ENCODE results near the gene ASXL3. TPM values are rescaled to one million over a fixed set of nuclear protein-coding genes. Genes with fewer than 3 reads are reported as not detected.

The ASXL3 gene
- polyA plus RNA-seq, 1 donor (not counting 4 experiments of a cell fraction or from before 2014, with no cell fraction given): not detected

DNA sequence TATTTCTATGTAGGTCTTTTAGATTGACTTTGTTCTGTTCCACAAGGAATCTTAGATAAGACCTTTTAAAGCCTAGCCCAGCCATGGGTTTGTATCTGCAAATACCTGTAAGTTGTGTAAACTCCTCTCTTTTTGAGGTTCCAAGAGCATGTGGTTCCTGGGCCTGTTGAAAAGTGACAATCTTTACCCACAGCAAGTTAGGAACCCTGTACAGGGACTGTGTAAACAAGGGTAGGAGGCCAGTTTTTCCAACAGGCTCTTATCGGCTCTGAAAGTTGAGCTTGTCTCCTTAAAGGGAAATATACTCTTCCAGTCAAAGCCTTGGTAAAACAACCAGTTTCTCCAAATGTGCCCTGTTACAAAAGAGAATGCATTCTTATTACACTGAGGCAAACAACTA lies 15.3 kb upstream of the ASXL3 start:
- Histone ChIP-seq H3K36me3 (ENCODE audit: control insufficient read depth in 2 of 2, extremely low read depth in 1 of 2, insufficient read depth in 2 of 2, low read length in 2 of 2) (no peaks in the 10 kb centered on the region), H4K20me1 (ENCODE audit: control insufficient read depth, extremely low read depth, insufficient read depth, low read length) (no peaks in the 10 kb centered on the region), H3K27me3 (ENCODE audit: control insufficient read depth, extremely low read depth, insufficient read depth, low read length) (no peaks in the 10 kb centered on the region), H3K79me2 (ENCODE audit: control insufficient read depth, insufficient read depth, low read length) (no peaks in the 10 kb centered on the region), H3K9ac (ENCODE audit: control insufficient read depth, extremely low read depth, insufficient read depth, low read length) (no peak overlapping the region), H3K9me1 (ENCODE audit: control insufficient read depth, extremely low read depth, insufficient read depth, low read length) (no peaks in the 10 kb centered on the region), H3K9me3 (ENCODE audit: control insufficient read depth, low read depth, low read length) (no peaks in the 10 kb centered on the region), H2AFZ (ENCODE audit: control insufficient read depth, low read length) (no peak overlapping the region), H3K27ac (ENCODE audit: control insufficient read depth, insufficient read depth, low read length) (no peak overlapping the region), H3K4me3 (ENCODE audit: control insufficient read depth in 2 of 3, extremely low read depth in 1 of 3, insufficient read depth in 2 of 3, low read depth in 1 of 3, low read length in 3 of 3) (no peak overlapping the region), H3K4me2 (ENCODE audit: control insufficient read depth, extremely low read depth, insufficient read depth, low read depth, low read length) (no peak overlapping the region), H3K4me1 (ENCODE audit: control insufficient read depth, extremely low read depth, insufficient read depth, low read length) (peaks cover 3% of the 10 kb centered on the region)
- dilution Hi-C loops (cut with MboI; ENCODE audit: extremely low pct_ligation_motif_present, low sequenced_read_pairs): no loop called here
- DNase-seq (ENCODE audit: low read depth, low spot score): no peak
- TF ChIP-seq, protein P1, sequence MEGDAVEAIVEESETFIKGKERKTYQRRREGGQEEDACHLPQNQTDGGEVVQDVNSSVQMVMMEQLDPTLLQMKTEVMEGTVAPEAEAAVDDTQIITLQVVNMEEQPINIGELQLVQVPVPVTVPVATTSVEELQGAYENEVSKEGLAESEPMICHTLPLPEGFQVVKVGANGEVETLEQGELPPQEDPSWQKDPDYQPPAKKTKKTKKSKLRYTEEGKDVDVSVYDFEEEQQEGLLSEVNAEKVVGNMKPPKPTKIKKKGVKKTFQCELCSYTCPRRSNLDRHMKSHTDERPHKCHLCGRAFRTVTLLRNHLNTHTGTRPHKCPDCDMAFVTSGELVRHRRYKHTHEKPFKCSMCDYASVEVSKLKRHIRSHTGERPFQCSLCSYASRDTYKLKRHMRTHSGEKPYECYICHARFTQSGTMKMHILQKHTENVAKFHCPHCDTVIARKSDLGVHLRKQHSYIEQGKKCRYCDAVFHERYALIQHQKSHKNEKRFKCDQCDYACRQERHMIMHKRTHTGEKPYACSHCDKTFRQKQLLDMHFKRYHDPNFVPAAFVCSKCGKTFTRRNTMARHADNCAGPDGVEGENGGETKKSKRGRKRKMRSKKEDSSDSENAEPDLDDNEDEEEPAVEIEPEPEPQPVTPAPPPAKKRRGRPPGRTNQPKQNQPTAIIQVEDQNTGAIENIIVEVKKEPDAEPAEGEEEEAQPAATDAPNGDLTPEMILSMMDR (optimal IDR thresholded peaks at IDR 0.05 in 1 of 3, IDR thresholded peaks at IDR 0.05 in 1 of 3, conservative IDR thresholded peaks at IDR 0.05 in 1 of 3; ENCODE audit: extremely low read depth in 1 of 3, insufficient read depth in 2 of 3, low read length in 3 of 3): no peak
- TF ChIP-seq EZH2 (IDR thresholded peaks at IDR 0.05; ENCODE audit: low read length): no peak
- FAIRE-seq: no peak

DNA sequence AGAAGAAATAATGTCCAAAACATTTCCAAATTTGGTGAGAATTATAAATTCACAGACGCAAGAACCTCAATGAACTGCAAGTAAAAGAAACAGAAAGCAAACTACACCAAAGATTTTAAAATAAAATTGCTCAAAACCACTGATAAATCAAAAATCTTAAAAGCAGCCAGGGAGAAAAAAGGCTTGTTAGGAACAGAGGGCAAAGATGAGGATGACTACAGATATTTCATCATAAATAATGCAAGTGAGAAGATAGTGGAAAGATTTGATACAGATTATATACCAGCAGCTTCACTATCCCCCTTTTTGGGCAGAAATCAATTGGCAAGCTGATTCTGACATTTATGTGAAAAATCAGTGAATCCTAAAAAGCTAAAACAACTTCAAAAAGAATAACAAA lies 10.3 kb upstream of the ASXL3 start:
- no peaks in the 10 kb centered on the region for H3K4me1 ChIP-seq (ENCODE audit: control insufficient read depth, extremely low read depth, insufficient read depth, low read length)
- TF ChIP-seq EZH2 (IDR thresholded peaks at IDR 0.05; ENCODE audit: low read length): no peak
- TF ChIP-seq, protein P1 (optimal IDR thresholded peaks at IDR 0.05 in 1 of 3, IDR thresholded peaks at IDR 0.05 in 1 of 3, conservative IDR thresholded peaks at IDR 0.05 in 1 of 3; ENCODE audit: extremely low read depth in 1 of 3, insufficient read depth in 2 of 3, low read length in 3 of 3): no peak
- FAIRE-seq: no peak

More for the DNA sequence above, 10.3 kb upstream of the ASXL3 start:
- no peak for DNase-seq (ENCODE audit: low read depth, low spot score)
- Histone ChIP-seq H3K27ac (ENCODE audit: control insufficient read depth, insufficient read depth, low read length) (no peak overlapping the region), H3K36me3 (ENCODE audit: control insufficient read depth in 2 of 2, extremely low read depth in 1 of 2, insufficient read depth in 2 of 2, low read length in 2 of 2) (no peaks in the 10 kb centered on the region), H3K79me2 (ENCODE audit: control insufficient read depth, insufficient read depth, low read length) (no peaks in the 10 kb centered on the region), H4K20me1 (ENCODE audit: control insufficient read depth, extremely low read depth, insufficient read depth, low read length) (no peaks in the 10 kb centered on the region), H3K4me3 (ENCODE audit: control insufficient read depth in 2 of 3, extremely low read depth in 1 of 3, insufficient read depth in 2 of 3, low read depth in 1 of 3, low read length in 3 of 3) (no peak overlapping the region), H3K9ac (ENCODE audit: control insufficient read depth, extremely low read depth, insufficient read depth, low read length) (no peak overlapping the region), H3K4me2 (ENCODE audit: control insufficient read depth, extremely low read depth, insufficient read depth, low read depth, low read length) (no peak overlapping the region), H3K27me3 (ENCODE audit: control insufficient read depth, extremely low read depth, insufficient read depth, low read length) (peaks cover 3% of the 10 kb centered on the region), H3K9me3 (ENCODE audit: control insufficient read depth, low read depth, low read length) (no peaks in the 10 kb centered on the region), H2AFZ (ENCODE audit: control insufficient read depth, low read length) (no peak overlapping the region), H3K9me1 (ENCODE audit: control insufficient read depth, extremely low read depth, insufficient read depth, low read length) (no peaks in the 10 kb centered on the region)
- dilution Hi-C loops (cut with MboI; ENCODE audit: extremely low pct_ligation_motif_present, low sequenced_read_pairs): no loop called here
